Heart left ventricle (tissue), 13 donors: ENCODE measurements around the gene PIP4P1.

Experiments used
- POLR2A ChIP-seq, 2 donors: fragments of 450-650 bp; IDR thresholded peaks; one replicate each; pipeline ENCODE4 v1.6.1; 2017; ENCODE audit warnings: antibody characterized with exemption in 2 of 2, mild to moderate bottlenecking in 2 of 2, moderate library complexity in 2 of 2
- TF ChIP-seq, protein P1 (sequence below), 12 donors: fragments of 200-600 bp; sonication (generic) in 4 of 12; IDR thresholded peaks; one replicate each; pipeline versions ENCODE4 v1.5.0 to v1.8.0; 2018 to 2022; ENCODE audit warnings: antibody characterized with exemption in 12 of 12, mild to moderate bottlenecking in 5 of 12
- donor health status: ischemic (EF 13 %, LVEDD 7.1; RV severe dilation, severe dysfunction).
- donor health status: DM: no; HTN: yes; CAD: no.
- donor health status: DM: no; HTN: no; CAD: no.
- donor health status: ischemic (EF 25% LVEDD 6.9; RV normal size, moderate dysfunction).
- donor health status: ischemic (EF 25% LVEDD 5.7; RV mildly dilated, moderate dysfunction).
- donor health status: ischemic (EF 35%, LVEDD 5.7; RV mildly dilated, moderate dysfunction).
- donor health status: nonischemic (EF 11% LVEDD 7.7; RV severe dilation, severe dysfunction).
- donor health status: DM: yes; HTN: yes; CAD: no.
- donor health status: PGD.
- donor health status: ischemic (EF 29% LVEDD 5.4; RV normal size, mild dysfunction).
- donor health status: nonischemic (EF 23%, LVEDD 6.1; RV moderate dilation, normal function).

DNA sequence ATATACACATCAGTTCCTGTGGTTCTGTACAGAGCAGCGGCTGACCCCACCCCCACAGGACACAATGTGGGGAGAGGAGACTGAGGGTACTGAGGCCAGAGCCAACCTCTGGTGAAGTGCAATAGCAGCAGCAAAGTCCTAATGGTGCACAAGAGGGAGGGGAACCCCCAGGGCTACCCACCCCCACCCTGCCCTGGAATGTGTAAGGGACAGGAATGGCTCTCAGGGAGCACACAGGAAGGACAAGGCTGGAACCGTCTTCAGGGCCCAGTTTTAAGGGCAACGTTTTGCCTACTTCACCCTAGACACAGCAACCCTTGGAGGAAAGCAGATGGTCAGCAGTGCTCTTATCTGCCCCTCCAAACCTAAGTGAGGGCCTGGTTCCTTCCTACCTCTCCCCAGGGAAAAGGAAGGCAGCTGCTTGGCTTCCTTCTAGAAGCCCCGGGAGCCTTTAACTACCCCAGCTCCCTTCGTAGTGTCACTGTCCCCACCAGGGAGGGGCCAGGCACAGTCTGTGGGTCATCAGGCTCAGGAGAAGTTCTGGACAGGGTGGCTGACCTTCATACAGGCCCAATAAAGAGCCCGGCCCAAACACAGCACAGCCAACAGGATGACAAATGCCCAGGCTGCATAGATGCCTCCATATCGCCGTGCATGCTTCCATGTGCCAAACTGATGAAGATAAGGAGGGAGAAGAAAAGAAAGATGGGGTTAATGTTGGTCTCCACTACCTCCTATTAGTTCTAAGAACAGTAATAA, 3.0 kb downstream of the PIP4P1 start:
- TF ChIP-seq, protein P1, sequence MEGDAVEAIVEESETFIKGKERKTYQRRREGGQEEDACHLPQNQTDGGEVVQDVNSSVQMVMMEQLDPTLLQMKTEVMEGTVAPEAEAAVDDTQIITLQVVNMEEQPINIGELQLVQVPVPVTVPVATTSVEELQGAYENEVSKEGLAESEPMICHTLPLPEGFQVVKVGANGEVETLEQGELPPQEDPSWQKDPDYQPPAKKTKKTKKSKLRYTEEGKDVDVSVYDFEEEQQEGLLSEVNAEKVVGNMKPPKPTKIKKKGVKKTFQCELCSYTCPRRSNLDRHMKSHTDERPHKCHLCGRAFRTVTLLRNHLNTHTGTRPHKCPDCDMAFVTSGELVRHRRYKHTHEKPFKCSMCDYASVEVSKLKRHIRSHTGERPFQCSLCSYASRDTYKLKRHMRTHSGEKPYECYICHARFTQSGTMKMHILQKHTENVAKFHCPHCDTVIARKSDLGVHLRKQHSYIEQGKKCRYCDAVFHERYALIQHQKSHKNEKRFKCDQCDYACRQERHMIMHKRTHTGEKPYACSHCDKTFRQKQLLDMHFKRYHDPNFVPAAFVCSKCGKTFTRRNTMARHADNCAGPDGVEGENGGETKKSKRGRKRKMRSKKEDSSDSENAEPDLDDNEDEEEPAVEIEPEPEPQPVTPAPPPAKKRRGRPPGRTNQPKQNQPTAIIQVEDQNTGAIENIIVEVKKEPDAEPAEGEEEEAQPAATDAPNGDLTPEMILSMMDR (IDR thresholded peaks at IDR 0.05): no peak
- no peak for TF ChIP-seq POLR2A (IDR thresholded peaks at IDR 0.05)
